ENCODE results near the gene PSTPIP2. TPM values are rescaled to one million over a fixed set of nuclear protein-coding genes. Genes with fewer than 3 reads are reported as not detected.
A peak's percentile ranks its signal among the peaks of the same experiment; 100 is the strongest.
"Not testable (repeated sequence)": the region's sequence is repeated elsewhere in the genome, so short reads cannot be mapped to it uniquely, and the experiment has no call there.

PSTPIP2 gene
- polyA plus RNA-seq, 1 experiment = 5.9 TPM

GRCh38 chr18:45999536-45999935 lies 72.5 kb downstream of the PSTPIP2 start:
- CTCF ChIA-PET = interaction anchor here (0.7 to 1.0 kb wide), 2 partner anchors 25 to 74 kb away, joined by 3 read pairs; no protein-coding TSS in a partner anchor
- POLR2A ChIA-PET = no interaction called here

DNA sequence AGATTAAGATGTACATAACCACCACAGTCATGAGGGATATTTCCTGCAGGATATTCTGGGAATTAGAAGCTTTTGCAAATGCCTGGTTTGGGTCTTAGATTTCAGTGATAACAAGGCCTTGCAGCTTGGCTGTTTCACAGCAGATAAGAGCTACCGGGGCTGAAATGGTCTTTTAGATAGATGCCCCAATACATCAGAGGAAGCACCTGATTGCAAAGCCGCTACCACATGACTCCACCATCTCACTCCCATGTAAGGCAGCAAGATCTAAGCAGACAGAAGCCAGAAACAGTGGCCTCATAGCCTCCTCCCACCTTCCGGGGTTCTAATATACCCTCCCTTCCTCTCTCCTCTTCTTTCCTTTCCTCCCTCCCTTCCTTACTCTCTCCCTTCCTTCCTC lies 73.8 kb downstream of the PSTPIP2 start:
- DNase-seq (ENCODE audit: low read depth) = no peak
- CTCF ChIA-PET = interaction anchor here (1.0 to 1.2 kb wide), 2 partner anchors 9 to 24 kb away, joined by 3 read pairs; no protein-coding TSS in a partner anchor
- no peak overlapping the region for H3K4me3 ChIP-seq (ENCODE audit: low read depth, low read length)
- no peaks in the 10 kb centered on the region for H3K27me3 ChIP-seq (ENCODE audit: control insufficient read depth, insufficient read depth, low read length)
- POLR2A ChIA-PET = no interaction called here
- H3K36me3 ChIP-seq (ENCODE audit: control insufficient read depth, insufficient read depth, low read length) = 0 out of 2 replicates have a peak, but pooled peaks cover 2% of the 10 kb centered on the region
- TF ChIP-seq CTCF (IDR thresholded peaks at IDR 0.05; ENCODE audit: insufficient read depth, low read depth, low read length) = no peak

More at GRCh38 chr18:45999536-45999935, 72.5 kb downstream of the PSTPIP2 start:
- no peak overlapping the region for H3K4me3 ChIP-seq (ENCODE audit: low read depth, low read length)
- H3K27me3 ChIP-seq (ENCODE audit: control insufficient read depth, insufficient read depth, low read length) = no peaks in the 10 kb centered on the region
- no peak for DNase-seq (ENCODE audit: low read depth)
- 0 out of 2 replicates have a peak, but pooled peaks cover 2% of the 10 kb centered on the region for H3K36me3 ChIP-seq (ENCODE audit: control insufficient read depth, insufficient read depth, low read length)
- no peak for TF ChIP-seq CTCF (IDR thresholded peaks at IDR 0.05; ENCODE audit: insufficient read depth, low read depth, low read length)

DNA sequence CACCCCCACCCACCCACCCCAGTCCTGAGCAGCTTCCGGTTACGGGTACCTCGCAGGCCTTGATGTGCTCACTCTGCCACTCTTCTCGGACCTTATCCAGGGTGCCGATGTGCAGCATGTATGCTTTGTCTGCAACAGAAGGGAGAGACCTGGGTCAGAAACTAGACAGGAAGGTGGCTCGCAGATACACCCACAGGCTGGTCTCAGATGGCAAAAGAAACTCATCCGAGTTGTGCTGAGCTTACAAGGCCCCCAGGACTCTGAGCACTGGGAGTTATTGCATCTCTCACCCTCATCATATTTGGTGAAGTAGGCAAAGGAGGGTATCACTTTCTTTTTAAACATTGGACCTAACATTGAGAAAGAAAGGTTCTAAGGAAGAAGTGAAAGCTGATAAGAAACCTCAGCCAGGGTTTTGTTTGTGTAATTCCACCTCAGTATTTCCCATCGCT lies 74.3 kb downstream of the PSTPIP2 start:
- Histone ChIP-seq H3K36me3 (ENCODE audit: control insufficient read depth, insufficient read depth, low read length) (0 out of 2 replicates have a peak, but pooled peaks cover 2% of the 10 kb centered on the region), H3K4me3 (ENCODE audit: low read depth, low read length) (no peak overlapping the region), H3K27me3 (ENCODE audit: control insufficient read depth, insufficient read depth, low read length) (no peaks in the 10 kb centered on the region)
- DNase-seq (ENCODE audit: low read depth) = no peak
- ChIA-PET POLR2A (no interaction called here), CTCF (interaction anchor here (1.0 to 1.2 kb wide), 2 partner anchors 9 to 24 kb away, joined by 3 read pairs; no protein-coding TSS in a partner anchor)
- no peak for TF ChIP-seq CTCF (IDR thresholded peaks at IDR 0.05; ENCODE audit: insufficient read depth, low read depth, low read length)

- ChIA-PET POLR2A (no interaction called here), CTCF (no interaction called here)
- Histone ChIP-seq H3K27me3 (ENCODE audit: control insufficient read depth, insufficient read depth, low read length) (no peaks in the 10 kb centered on the region), H3K4me3 (ENCODE audit: low read depth, low read length) (no peak overlapping the region), H3K36me3 (ENCODE audit: control insufficient read depth, insufficient read depth, low read length) (0 out of 2 replicates have a peak, but pooled peaks cover 4% of the 10 kb centered on the region)
- TF ChIP-seq CTCF (IDR thresholded peaks at IDR 0.05; ENCODE audit: insufficient read depth, low read depth, low read length) = no peak
- DNase-seq (ENCODE audit: low read depth) = no peak
Observed at GRCh38 chr18:45995461-45995860, 76.6 kb downstream of the PSTPIP2 start.

GRCh38 chr18:45993438-45993837 lies 78.6 kb downstream of the PSTPIP2 start:
- CTCF ChIA-PET = interaction anchor here (1.2 to 1.4 kb wide), 3 partner anchors 19 to 114 kb away, joined by 3 to 4 read pairs (median 4); no protein-coding TSS in a partner anchor
- POLR2A ChIA-PET = no interaction called here
- peaks cover 4% of the 10 kb centered on the region; the same call in 1 of the 2 replicates for H3K36me3 ChIP-seq (ENCODE audit: control insufficient read depth, insufficient read depth, low read length)
- peak; percentile 53 for DNase-seq (ENCODE audit: low read depth)
- H3K4me3 ChIP-seq (ENCODE audit: low read depth, low read length) = no peak overlapping the region
- H3K27me3 ChIP-seq (ENCODE audit: control insufficient read depth, insufficient read depth, low read length) = no peaks in the 10 kb centered on the region
- TF ChIP-seq CTCF (IDR thresholded peaks at IDR 0.05; ENCODE audit: insufficient read depth, low read depth, low read length) = no peak

- not testable (repeated sequence) for H3K27me3 ChIP-seq (ENCODE audit: control insufficient read depth, insufficient read depth, low read length); H3K36me3 ChIP-seq (ENCODE audit: control insufficient read depth, insufficient read depth, low read length); H3K4me3 ChIP-seq (ENCODE audit: low read depth, low read length)
- ChIA-PET POLR2A (interaction anchor here (0.6 to 0.7 kb wide), 2 partner anchors 28 to 1102 kb away, joined by 4 to 5 read pairs; no protein-coding TSS in a partner anchor), CTCF (interaction anchor here (0.7 to 1.2 kb wide), 2 partner anchors 18 to 68 kb away, joined by 3 to 4 read pairs; no protein-coding TSS in a partner anchor)
- peak; percentile 5 for DNase-seq (ENCODE audit: low read depth)
Observed at GRCh38 chr18:45992527-45992926, 79.5 kb downstream of the PSTPIP2 start.
